ENCODE measurements around the gene NECAP2. TPM values are rescaled to one million over a fixed set of nuclear protein-coding genes. Genes with fewer than 3 reads are reported as not detected.

The NECAP2 gene
- polyA plus RNA-seq, 3 donors: 78.9 to 223 (median 183) TPM

- 35% methylated on average over 9 of the region's 9 CpGs for WGBS (ENCODE audit: insufficient coverage)
- H3K27me3 ChIP-seq (ENCODE audit: control insufficient read depth in 2 of 2, insufficient read depth in 2 of 2, low read length in 2 of 2): no peaks in the 10 kb centered on the region
- no peak overlapping the region for H3K4me3 ChIP-seq (replicated peaks in 1 of 3; ENCODE audit: low read depth in 2 of 3, low read length in 3 of 3)
- H3K4me3 Mint-ChIP-seq: no peak overlapping the region
- no peak overlapping the region for H3K27ac Mint-ChIP-seq
- peaks cover 0 to 1% (median 1%) of the 10 kb centered on the region in 3 donors for H3K27me3 Mint-ChIP-seq (ENCODE audit: low read depth in 3 of 3)
- no peaks in the 10 kb centered on the region for H3K36me3 Mint-ChIP-seq
- no peaks in the 10 kb centered on the region for H4K20me1 ChIP-seq (ENCODE audit: insufficient read depth, low read length)
- peak overlapping the region; percentile 70 for H2AFZ ChIP-seq (ENCODE audit: insufficient read depth, low read depth, low read length, poor library complexity, severe bottlenecking)
- TF ChIP-seq CTCF (IDR thresholded peaks at IDR 0.05): no peak
- no peak overlapping the region for H3K4me2 ChIP-seq (replicated peaks; ENCODE audit: extremely low read depth, low read length, poor library complexity, severe bottlenecking)
- H3K9me3 Mint-ChIP-seq: peaks cover 0 to 5% (median 0%) of the 10 kb centered on the region in 7 donors
- no peaks in the 10 kb centered on the region for H3K79me2 ChIP-seq (ENCODE audit: insufficient read depth, low read length)
- no peaks in the 10 kb centered on the region for H3K9me3 ChIP-seq (replicated peaks in 1 of 2; ENCODE audit: control insufficient read depth in 1 of 2, insufficient read depth in 1 of 2, low read length in 2 of 2)
- no peaks in the 10 kb centered on the region for H3K36me3 ChIP-seq (replicated peaks in 1 of 2; ENCODE audit: control insufficient read depth in 1 of 2, insufficient read depth in 2 of 2, low read length in 2 of 2)
- no peak overlapping the region for H3K27ac ChIP-seq (ENCODE audit: low read depth in 1 of 2, low read length in 2 of 2)
- peaks cover 6 to 7% of the 10 kb centered on the region in 2 donors for H3K4me1 ChIP-seq (ENCODE audit: control insufficient read depth in 1 of 2, insufficient read depth in 2 of 2, low read length in 2 of 2)
- peaks cover 15% of the 10 kb centered on the region for H3K4me1 Mint-ChIP-seq
- peak in 1 of 3 donors; percentile 22 for DNase-seq
- intact Hi-C loops (cut with micrococcal nuclease): no loop called here
- no peak overlapping the region for H3K9ac ChIP-seq (ENCODE audit: insufficient read depth, low read length, poor library complexity, severe bottlenecking)
Measured at GRCh38 chr1:16433030-16433429, 7.5 kb upstream of the NECAP2 start.

GRCh38 chr1:16434007-16434406 lies 6.5 kb upstream of the NECAP2 start:
- no peaks in the 10 kb centered on the region for H3K27me3 ChIP-seq (ENCODE audit: control insufficient read depth in 2 of 2, insufficient read depth in 2 of 2, low read length in 2 of 2)
- peaks cover 8% of the 10 kb centered on the region in 2 donors for H3K4me1 ChIP-seq (ENCODE audit: control insufficient read depth in 1 of 2, insufficient read depth in 2 of 2, low read length in 2 of 2)
- H3K27ac ChIP-seq (ENCODE audit: low read depth in 1 of 2, low read length in 2 of 2): no peak overlapping the region
- H3K36me3 ChIP-seq (replicated peaks in 1 of 2; ENCODE audit: control insufficient read depth in 1 of 2, insufficient read depth in 2 of 2, low read length in 2 of 2): no peaks in the 10 kb centered on the region
- no peak for TF ChIP-seq CTCF (IDR thresholded peaks at IDR 0.05)
- DNase-seq: no peak
- Mint-ChIP-seq H3K36me3 (no peaks in the 10 kb centered on the region), H3K27me3 (ENCODE audit: low read depth in 3 of 3) (peaks cover 0 to 1% (median 1%) of the 10 kb centered on the region in 3 donors), H3K4me3 (no peak overlapping the region), H3K27ac (no peak overlapping the region), H3K4me1 (peaks cover 19% of the 10 kb centered on the region), H3K9me3 (peaks cover 0 to 5% (median 0%) of the 10 kb centered on the region in 7 donors)
- no peak overlapping the region for H3K9ac ChIP-seq (ENCODE audit: insufficient read depth, low read length, poor library complexity, severe bottlenecking)
- H2AFZ ChIP-seq (ENCODE audit: insufficient read depth, low read depth, low read length, poor library complexity, severe bottlenecking): no peak overlapping the region
- H3K4me2 ChIP-seq (replicated peaks; ENCODE audit: extremely low read depth, low read length, poor library complexity, severe bottlenecking): no peak overlapping the region
- WGBS (ENCODE audit: insufficient coverage): no CpG with 5 or more reads among the region's 4 CpGs
- H3K4me3 ChIP-seq (replicated peaks in 1 of 3; ENCODE audit: low read depth in 2 of 3, low read length in 3 of 3): no peak overlapping the region
- no peaks in the 10 kb centered on the region for H3K9me3 ChIP-seq (replicated peaks in 1 of 2; ENCODE audit: control insufficient read depth in 1 of 2, insufficient read depth in 1 of 2, low read length in 2 of 2)
- no peaks in the 10 kb centered on the region for H3K79me2 ChIP-seq (ENCODE audit: insufficient read depth, low read length)
- intact Hi-C loops (cut with micrococcal nuclease): no loop called here
- no peaks in the 10 kb centered on the region for H4K20me1 ChIP-seq (ENCODE audit: insufficient read depth, low read length)

All from CD14-positive monocyte (primary cell).